GM12864 (cell line): ENCODE measurements around the gene L2HGDH.
A peak's percentile ranks its signal among the peaks of the same experiment; 100 is the strongest.

ENCODE experiments used
- DNase-seq: peaks from one replicate; pipeline ENCODE4 v3.0.0-alpha.2; 2011; ENCODE audit warnings: low read depth
- H3K4me3 ChIP-seq: 2 replicates; pipeline ENCODE4 v1.5.1; 2011; ENCODE audit warnings: mild to moderate bottlenecking, low read depth, low read length, control low read depth
- CTCF ChIP-seq: IDR thresholded peaks from 2 replicates; pipeline ENCODE4 v1.5.1; 2011; ENCODE audit warnings: low read depth, mild to moderate bottlenecking, moderate library complexity, low read length, control low read depth, inconsistent platforms; ENCODE audit errors: missing control alignments

The L2HGDH gene

GRCh38 chr14:50312734-50313054 is 665 bp upstream of the L2HGDH start:
- H3K4me3 ChIP-seq, result peak overlapping the region; percentile 76
- TF ChIP-seq CTCF, result no peak
- peak; percentile 21 for DNase-seq

GRCh38 chr14:50311337-50311971 is 575 bp downstream of the L2HGDH start:
- TF ChIP-seq CTCF, result peak; percentile 55
- peak overlapping the region; percentile 76 for H3K4me3 ChIP-seq
- no peak for DNase-seq

- no peak for TF ChIP-seq CTCF
- DNase-seq, result no peak
- H3K4me3 ChIP-seq, result no peak overlapping the region
Observed at GRCh38 chr14:50310445-50310844, 1.6 kb downstream of the L2HGDH start.

- DNase-seq, result no peak
- no peak overlapping the region for H3K4me3 ChIP-seq
- no peak for TF ChIP-seq CTCF
Observed at GRCh38 chr14:50308363-50308915, 3.6 kb downstream of the L2HGDH start.

GRCh38 chr14:50303744-50304471 is 8.1 kb downstream of the L2HGDH start:
- DNase-seq, result no peak
- no peak for TF ChIP-seq CTCF
- H3K4me3 ChIP-seq, result no peak overlapping the region

- no peak for DNase-seq
- H3K4me3 ChIP-seq, result no peak overlapping the region
- no peak for TF ChIP-seq CTCF
Observed at GRCh38 chr14:50301914-50302313, 10.1 kb downstream of the L2HGDH start.
